ENCODE data around the gene FOXN3.

The FOXN3 gene

DNA sequence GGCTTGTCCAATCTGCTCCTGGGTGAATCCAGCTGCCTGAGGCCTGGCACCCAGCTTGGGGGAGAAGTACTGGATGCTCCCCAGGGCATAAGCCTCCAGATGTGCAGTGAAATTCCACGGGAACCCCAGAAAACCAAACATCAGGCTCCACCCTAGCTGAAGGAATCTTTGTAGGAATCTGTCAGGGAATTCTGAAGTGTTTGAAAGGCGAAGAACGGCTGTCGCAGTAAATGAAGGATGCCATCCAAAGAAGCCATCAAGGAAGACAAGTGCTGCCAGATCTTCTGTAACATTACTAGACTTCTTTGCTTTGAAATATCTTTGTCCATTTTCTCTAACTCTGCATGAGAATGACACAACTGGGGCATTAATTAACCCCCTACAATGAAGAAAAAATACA is 219.4 kb downstream of the FOXN3 start:
- no peak for DNase-seq (ENCODE audit: low spot score)

- no peak for DNase-seq (ENCODE audit: low spot score)
Measured at GRCh38 chr14:89196545-89196944, 220.5 kb downstream of the FOXN3 start.

DNA sequence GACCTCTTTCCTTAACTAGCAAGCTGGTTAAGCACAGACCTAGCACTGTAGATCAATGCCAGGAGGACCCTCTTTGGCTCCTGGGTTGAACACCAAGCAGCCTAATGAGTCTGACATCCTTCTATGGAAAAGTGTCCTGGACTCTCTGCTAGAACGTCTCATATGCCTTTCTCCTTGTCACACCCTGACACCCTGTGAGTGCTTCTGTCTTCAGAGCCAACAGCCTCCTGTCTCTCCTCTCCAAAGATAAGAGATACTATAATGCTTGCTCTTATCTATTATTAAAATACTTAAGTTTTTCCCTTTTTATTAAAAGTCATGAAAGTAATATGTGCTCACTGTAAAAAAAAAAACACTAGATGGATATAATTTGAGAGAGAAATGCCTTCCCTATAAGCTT is 222.7 kb downstream of the FOXN3 start:
- no peak for DNase-seq (ENCODE audit: low spot score)

DNA sequence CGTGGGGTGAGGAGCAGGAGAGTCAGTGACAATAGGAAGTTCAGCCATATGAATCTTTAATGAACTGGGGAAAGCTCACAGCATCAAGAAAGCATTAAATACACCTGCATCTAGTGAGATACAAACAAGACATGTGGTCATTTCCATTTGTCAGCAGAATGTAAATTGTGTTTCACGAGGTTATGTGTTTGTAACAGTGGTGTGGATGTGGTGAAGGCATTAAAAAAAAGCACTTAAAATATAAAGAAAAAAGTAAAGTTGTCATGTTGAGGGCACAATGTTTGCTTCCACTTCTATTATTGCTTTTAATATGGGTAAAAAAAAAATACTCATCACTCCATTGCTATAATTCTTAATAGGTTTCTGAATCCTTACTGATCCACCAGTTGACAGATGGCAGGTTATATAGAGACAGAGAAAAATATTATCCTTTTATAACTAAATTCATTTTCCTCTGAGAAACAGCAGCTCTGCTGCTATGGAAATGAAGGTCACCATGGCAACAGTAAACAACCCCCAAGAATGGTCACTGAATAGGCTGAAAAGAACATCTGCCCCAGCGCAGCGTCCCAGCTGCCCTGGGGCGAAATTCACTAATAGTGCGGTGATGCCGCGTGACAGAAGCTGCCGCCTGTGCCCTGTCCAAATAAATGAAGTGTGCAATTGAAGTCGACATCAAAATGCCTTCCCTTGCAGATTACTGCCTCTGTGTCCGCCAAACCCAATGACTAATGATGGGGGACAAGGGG is 226.1 kb downstream of the FOXN3 start:
- DNase-seq (ENCODE audit: low spot score) = no peak

DNA sequence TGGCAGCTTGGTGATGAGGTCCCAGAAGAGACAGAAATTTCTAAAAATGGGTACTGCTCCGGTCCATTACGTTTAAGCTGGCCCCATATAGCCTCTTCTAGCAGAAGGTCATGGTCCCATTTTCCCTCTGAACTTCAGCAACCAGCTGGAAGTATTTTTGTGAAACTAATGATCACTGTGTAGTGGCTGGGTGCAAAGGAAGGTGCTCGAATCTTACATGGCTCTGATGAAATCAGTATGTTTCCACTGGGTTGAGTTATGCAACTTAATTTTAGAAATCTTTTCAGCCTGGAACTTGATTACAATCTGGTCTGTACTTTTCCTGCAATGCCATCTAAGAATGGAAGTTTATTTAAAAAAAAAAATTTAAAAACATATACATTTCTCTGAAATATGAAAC is 228.5 kb downstream of the FOXN3 start:
- DNase-seq (ENCODE audit: low spot score) = no peak

GRCh38 chr14:89187501-89187900 is 229.5 kb downstream of the FOXN3 start:
- no peak for DNase-seq (ENCODE audit: low spot score)

DNA sequence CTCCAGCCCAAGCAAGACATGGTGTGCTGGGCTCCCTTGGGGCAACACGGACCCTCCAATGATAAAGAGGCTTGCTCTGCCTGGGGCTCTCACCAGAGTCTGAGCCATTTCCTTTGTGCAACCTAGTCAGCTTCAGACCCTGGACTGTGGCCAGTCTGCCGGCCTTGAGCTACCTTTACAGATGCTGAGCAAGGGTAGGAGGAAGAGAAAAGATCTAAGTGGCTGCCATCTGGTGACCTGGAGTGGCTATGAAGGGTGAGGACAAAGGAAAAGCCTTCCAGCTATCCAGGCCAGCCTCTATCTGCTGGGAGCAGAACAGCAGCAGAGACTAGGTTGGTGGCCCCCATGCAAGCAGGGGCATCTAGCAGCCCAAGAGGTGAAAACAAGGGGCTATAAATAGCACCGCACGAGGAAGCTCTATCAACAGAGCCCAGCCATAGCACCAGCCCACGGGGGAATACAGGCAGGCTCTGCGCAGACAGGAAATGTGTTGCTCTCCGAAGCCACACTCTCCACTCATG is 230.1 kb downstream of the FOXN3 start:
- no peak for DNase-seq (ENCODE audit: low spot score)

- DNase-seq (ENCODE audit: low spot score) = peak; percentile 79
Measured at GRCh38 chr14:89185919-89186855, 230.8 kb downstream of the FOXN3 start.

DNA sequence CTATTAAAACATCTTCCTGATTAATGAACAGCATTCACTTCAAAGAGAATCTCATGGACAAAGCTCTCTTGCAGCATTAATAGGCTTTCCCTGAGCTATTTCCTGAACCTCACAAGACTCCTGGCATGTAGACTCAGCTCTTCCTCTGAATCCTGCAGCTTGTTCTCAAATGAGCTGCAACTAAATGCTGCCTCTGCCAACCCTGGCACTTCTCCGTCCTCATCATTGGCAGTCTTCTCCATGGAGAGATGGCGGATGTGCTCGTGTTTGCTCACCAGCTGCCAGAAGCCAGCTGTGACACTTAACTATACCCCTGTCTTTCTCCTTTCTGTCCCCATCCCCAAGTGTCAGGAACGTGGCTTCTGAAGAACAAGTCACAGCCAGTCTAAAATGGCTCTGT is 232.1 kb downstream of the FOXN3 start:
- DNase-seq (ENCODE audit: low spot score) = no peak

GRCh38 chr14:89182326-89182725 is 234.7 kb downstream of the FOXN3 start:
- DNase-seq (ENCODE audit: low spot score) = no peak

DNA sequence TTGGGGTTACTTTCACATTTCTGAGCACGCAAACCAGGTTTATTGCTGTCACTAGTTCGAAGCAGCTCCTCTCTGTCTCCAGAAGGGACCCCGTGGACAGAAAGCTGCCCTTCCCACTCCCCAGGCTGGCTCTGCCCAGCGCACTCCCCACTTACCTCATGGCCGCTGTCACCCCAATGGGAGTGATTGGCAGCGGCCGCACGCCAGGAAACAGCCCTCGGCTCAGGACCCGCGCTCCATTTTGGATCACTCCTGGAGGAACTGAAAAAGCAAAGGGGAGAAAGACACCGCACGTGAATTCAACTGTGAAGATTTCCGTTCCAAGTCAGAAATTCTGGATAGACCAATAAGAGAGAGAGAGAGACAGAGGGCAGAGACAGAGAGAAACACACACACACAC is 236.5 kb downstream of the FOXN3 start:
- no peak for DNase-seq (ENCODE audit: low spot score)

DNA sequence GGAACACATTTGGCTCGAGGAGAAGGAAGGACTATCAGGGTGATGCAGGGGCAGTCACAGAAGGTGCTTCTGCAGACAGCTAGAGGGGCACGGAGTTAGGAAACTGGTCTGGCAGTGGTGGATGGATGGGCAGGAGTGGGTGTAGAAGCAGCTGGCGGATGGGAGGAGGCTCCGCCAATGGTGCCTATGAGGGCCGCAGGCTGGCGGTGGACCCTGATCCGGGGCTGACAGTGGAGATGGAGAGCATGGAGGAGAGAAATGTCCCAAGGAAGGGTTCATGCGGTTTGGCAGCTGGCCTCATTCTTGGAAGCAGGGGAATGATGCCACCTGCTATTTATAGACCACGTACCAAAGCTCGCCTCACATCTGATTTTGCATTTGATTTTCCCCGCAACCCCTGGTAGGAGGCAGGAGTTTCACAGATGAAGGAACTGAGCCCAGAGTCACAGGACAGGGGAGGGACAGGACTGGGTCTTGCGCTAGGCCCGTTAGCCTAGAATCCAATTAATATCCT is 237.1 kb downstream of the FOXN3 start:
- DNase-seq (ENCODE audit: low spot score) = no peak

GRCh38 chr14:89178800-89179535 is 238.1 kb downstream of the FOXN3 start:
- no peak for DNase-seq (ENCODE audit: low spot score)

DNA sequence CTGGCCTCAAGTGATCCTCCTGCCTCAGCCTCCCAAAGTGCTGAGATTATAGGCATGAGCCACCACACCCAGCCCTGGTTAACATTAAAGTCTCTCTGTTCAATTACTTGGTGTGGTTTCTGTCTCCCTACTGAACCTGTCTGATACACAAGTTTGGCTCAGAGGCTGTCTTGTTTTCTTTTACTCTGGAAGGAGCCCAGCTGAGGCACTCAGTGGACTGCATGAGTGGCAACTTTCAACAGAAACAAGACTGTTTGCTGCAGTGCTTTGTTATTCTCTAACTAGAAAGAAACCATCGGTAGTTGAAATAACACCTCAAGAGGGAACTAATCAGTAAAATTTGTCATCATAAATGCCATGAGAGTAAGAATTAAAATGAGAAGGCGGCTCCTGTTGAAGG is 238.7 kb downstream of the FOXN3 start:
- DNase-seq (ENCODE audit: low spot score) = no peak

DNA sequence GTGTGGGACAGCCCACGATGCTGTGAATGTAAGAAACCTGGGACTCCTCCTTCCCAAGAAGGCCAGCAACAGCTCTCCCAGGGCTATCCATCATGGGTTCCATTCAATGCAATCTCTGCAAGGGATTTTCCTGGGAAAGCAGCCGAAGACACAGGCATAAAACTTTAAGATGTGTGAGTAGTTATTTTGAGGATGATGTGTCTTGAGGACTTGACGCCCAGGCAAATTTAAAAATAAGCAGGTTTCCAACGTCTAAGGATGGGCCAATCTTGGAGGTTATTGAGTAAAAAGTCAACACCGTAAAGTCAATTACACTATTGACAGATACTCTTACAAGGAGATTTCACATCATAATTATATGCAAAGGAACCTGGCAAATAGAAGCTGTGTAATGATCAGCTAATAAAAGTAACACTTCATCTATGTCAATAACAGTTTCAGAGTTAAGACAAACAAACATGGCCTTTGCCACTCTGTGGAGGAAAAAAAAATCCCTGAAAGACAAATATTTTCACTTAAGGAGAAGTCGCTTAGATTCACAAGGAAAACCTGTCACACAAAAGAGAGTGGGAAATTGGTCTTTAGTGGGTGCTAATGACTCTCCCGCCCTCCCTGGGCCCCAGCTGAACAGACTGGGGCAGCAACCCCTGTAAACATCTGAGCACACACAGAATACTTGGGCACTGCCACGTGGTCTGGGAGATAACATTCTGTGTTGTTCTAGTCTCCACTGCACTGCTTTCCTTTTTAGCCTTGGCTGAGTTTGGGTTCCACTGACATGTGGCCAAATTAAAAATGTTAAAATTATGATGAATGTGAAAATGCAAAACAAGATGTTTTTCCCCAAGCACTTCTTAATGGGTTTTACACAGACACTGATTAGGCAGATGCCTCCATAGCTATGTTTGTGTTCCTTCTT is 240.9 kb downstream of the FOXN3 start:
- DNase-seq (ENCODE audit: low spot score) = no peak

DNA sequence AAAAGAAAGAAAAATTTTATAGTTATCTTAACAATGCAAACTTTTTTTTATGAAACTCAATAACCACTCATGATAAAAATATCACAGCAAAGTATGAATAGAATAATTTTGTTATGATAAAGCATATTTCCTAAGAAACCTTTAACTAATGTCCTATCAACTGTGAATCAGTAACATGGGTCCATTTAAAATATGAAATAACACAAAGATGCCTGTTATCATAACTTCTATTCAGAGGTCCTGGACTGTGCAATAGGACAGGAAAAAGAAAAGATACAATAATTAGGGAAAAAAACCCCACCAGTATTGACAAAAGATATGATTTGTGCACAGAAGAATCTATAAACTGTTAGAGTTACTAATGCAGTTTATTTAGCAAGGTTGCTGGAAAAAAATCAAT is 245.4 kb downstream of the FOXN3 start:
- no peak for DNase-seq (ENCODE audit: low spot score)

- DNase-seq (ENCODE audit: low spot score) = no peak
Measured at GRCh38 chr14:89171168-89171567, 245.9 kb downstream of the FOXN3 start.

GRCh38 chr14:89167705-89168104 is 249.3 kb downstream of the FOXN3 start:
- no peak for DNase-seq (ENCODE audit: low spot score)

DNA sequence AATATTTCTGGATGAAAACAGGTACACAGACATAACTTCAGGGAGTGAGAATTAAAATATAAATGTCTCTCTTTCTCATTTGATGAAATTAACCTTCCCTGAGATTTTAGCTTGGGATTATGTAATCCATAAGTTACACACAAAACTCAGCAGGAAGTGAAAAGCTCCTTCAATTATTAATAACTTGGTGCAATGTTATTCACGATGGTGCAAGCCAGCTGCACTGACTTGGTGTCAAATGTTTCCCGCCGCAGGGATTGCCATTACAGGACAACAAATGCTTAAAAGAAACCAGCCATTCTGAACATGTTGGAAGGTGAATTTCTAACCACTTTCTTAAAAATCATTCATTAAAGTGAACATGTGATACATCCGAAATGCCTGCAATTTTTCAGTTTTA is 250.4 kb downstream of the FOXN3 start:
- no peak for DNase-seq (ENCODE audit: low spot score)

DNA sequence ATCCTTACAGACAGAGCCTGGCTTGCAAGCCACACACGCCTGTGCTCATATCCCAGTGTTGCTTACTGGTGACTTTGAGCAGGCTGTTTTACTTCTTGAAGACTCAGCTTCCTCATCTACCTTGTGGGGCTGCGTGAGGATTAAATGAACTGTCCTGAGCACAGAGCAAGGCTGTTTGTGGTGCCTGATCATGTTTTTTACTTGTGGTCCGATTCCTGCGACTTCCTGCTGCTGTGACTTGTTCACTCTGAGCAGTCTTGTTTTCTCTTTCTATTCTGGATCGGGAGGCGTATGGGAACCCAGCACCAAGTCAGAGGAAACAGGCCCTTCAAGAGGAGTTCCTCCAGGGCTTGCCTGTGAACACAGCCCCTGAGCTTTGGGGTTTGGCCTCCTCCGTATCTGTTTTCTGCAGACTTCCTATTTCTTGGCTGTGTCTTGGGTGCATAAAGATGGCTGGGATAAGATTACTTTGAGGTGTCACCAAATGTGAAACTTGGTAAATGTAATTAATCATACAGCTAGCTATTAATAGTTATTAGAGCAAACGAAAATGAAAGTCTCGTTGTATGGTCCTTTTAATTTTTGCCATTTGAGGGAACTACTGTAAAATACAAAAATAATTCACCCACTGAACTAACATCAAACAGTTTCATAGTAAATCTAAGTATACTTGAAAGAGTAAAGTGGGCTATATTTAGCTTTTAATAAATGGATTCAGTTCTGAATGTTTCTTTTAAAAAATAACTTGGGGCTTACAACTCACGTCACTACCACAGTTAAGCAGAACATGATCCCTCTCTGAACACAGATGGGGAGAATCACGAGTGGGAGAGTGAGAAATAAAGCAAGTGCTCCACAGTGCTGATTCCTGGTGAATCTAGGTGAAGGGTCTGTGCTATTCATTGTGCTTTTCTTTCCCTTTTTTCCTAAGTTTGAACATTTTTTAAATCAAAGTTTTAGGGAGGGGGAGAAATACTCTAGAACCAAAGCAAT is 251.5 kb downstream of the FOXN3 start:
- DNase-seq (ENCODE audit: low spot score) = no peak

Measured in LoVo (cell line).